Stimulated activated naive B cell treated with anti-CD40 and anti-IgM and Interleukin-4, amounts not matched to agents 10 μg/mL and 1 μg/mL and 100 μg/mL, for 72 hours (primary cell): Measurements from ENCODE around the gene ANKH.

Experiments
- ATAC-seq, 2 donors: fragments of 150-1000 bp; cut with Tn5 transposase; replicated peaks; 2 replicates each; pipeline ENCODE4 v1.10.0; 2021; ENCODE audit warnings: moderate library complexity in 1 of 2
- DNase-seq: peaks from one replicate; pipeline ENCODE4 v3.0.0; 2021
- H3K27ac Mint-ChIP-seq: one replicate; pipeline ENCODE4 v1.8.0; 2022; ENCODE audit warnings: mild to moderate bottlenecking, mixed read lengths
- H3K27me3 Mint-ChIP-seq, 2 donors: one replicate each; pipeline ENCODE4 v1.8.0; 2022; ENCODE audit warnings: mixed read lengths in 2 of 2
- H3K36me3 Mint-ChIP-seq, 2 donors: one replicate each; pipeline ENCODE4 v1.8.0; 2022; ENCODE audit warnings: mixed read lengths in 2 of 2, mild to moderate bottlenecking in 1 of 2
- H3K4me1 Mint-ChIP-seq, 2 donors: one replicate each; pipeline ENCODE4 v1.8.0; 2022; ENCODE audit warnings: mixed read lengths in 2 of 2, mild to moderate bottlenecking in 1 of 2
- H3K4me3 Mint-ChIP-seq, 2 donors: one replicate each; pipeline ENCODE4 v1.8.0; 2022; ENCODE audit warnings: mild to moderate bottlenecking in 2 of 2, mixed read lengths in 2 of 2, moderate library complexity in 1 of 2
- H3K9me3 Mint-ChIP-seq, 2 donors: one replicate each; pipeline ENCODE4 v1.8.0; 2022; ENCODE audit warnings: mixed read lengths in 2 of 2, mild to moderate bottlenecking in 1 of 2

The ANKH gene

DNA sequence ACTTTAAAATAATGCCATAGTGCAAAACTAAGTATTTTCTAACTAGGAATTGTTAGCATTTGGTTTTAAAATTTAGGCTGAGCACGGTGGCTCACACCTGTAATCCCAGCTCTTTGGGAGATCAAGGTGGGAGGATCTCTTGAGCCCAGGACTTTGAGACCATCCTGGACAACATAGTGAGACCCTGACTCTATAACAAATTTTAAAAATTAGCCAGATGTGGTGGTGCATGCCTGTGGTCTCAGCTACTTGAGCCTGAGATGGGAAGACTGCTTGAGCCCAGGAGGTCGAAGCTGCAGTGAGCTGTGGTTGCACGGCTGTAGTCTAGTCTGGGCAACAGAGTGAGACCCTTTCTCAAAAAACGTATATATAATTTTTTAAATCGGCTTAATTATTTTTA lies 202.2 kb downstream of the ANKH start:
- no peak for DNase-seq
- Mint-ChIP-seq H3K9me3 (peaks cover 0 to 1% of the 10 kb centered on the region in 2 donors), H3K4me1 (peaks cover 53 to 89% of the 10 kb centered on the region in 2 donors), H3K27me3 (no peaks in the 10 kb centered on the region), H3K4me3 (no peak overlapping the region), H3K36me3 (peaks cover 24 to 61% of the 10 kb centered on the region in 2 donors), H3K27ac (no peak overlapping the region)
- ATAC-seq, result no peak

- peaks cover 18 to 57% of the 10 kb centered on the region in 2 donors for H3K36me3 Mint-ChIP-seq
- H3K4me1 Mint-ChIP-seq, result peaks cover 49 to 89% of the 10 kb centered on the region in 2 donors
- peak overlapping the region; percentile 78 for H3K27ac Mint-ChIP-seq
- no peak for ATAC-seq
- no peaks in the 10 kb centered on the region for H3K27me3 Mint-ChIP-seq
- DNase-seq, result no peak
- H3K9me3 Mint-ChIP-seq, result peaks cover 0 to 1% of the 10 kb centered on the region in 2 donors
- peak overlapping the region; percentile 56 to 86 for H3K4me3 Mint-ChIP-seq
Observed at GRCh38 chr5:14668181-14668591, 203.4 kb downstream of the ANKH start.

- ATAC-seq, result no peak
- H3K4me1 Mint-ChIP-seq, result peaks cover 50 to 89% of the 10 kb centered on the region in 2 donors
- no peak for DNase-seq
- H3K27me3 Mint-ChIP-seq, result no peaks in the 10 kb centered on the region
- H3K27ac Mint-ChIP-seq, result peak overlapping the region; percentile 78
- peaks cover 0 to 1% of the 10 kb centered on the region in 2 donors for H3K9me3 Mint-ChIP-seq
- peak overlapping the region; percentile 64 to 86 for H3K4me3 Mint-ChIP-seq
- peaks cover 16 to 54% of the 10 kb centered on the region in 2 donors for H3K36me3 Mint-ChIP-seq
Observed at GRCh38 chr5:14667770-14668169, 203.8 kb downstream of the ANKH start.

- Mint-ChIP-seq H3K36me3 (peaks cover 13 to 50% of the 10 kb centered on the region in 2 donors), H3K27me3 (no peaks in the 10 kb centered on the region)
- DNase-seq, result no peak
Observed at GRCh38 chr5:14667290-14667689, 204.3 kb downstream of the ANKH start.

GRCh38 chr5:14666357-14666756 lies 205.2 kb downstream of the ANKH start:
- Mint-ChIP-seq H3K27ac (peak overlapping the region; percentile 93), H3K4me3 (peak overlapping the region; percentile 86 to 91), H3K27me3 (no peaks in the 10 kb centered on the region), H3K4me1 (peaks cover 46 to 75% of the 10 kb centered on the region in 2 donors), H3K9me3 (no peaks in the 10 kb centered on the region), H3K36me3 (peaks cover 9 to 50% of the 10 kb centered on the region in 2 donors)
- ATAC-seq, result no peak
- no peak for DNase-seq

More at GRCh38 chr5:14667290-14667689, 204.3 kb downstream of the ANKH start:
- H3K4me3 Mint-ChIP-seq, result peak overlapping the region; percentile 64 to 86
- H3K4me1 Mint-ChIP-seq, result peaks cover 48 to 84% of the 10 kb centered on the region in 2 donors
- H3K9me3 Mint-ChIP-seq, result peaks cover 0 to 1% of the 10 kb centered on the region in 2 donors
- H3K27ac Mint-ChIP-seq, result peak overlapping the region; percentile 51
- no peak for ATAC-seq

GRCh38 chr5:14665949-14666348 lies 205.6 kb downstream of the ANKH start:
- peak; percentile 28 for DNase-seq
- peak overlapping the region; percentile 93 for H3K27ac Mint-ChIP-seq

GRCh38 chr5:14665101-14665822 lies 206.3 kb downstream of the ANKH start:
- Mint-ChIP-seq H3K27me3 (no peaks in the 10 kb centered on the region), H3K4me3 (peak overlapping the region; percentile 86 to 91), H3K36me3 (peaks cover 10 to 53% of the 10 kb centered on the region in 2 donors), H3K9me3 (no peaks in the 10 kb centered on the region), H3K4me1 (peaks cover 47 to 74% of the 10 kb centered on the region in 2 donors), H3K27ac (peak overlapping the region; percentile 95)
- no peak for ATAC-seq
- peak; percentile 15 for DNase-seq

More at GRCh38 chr5:14665949-14666348, 205.6 kb downstream of the ANKH start:
- peak overlapping the region; percentile 86 to 91 for H3K4me3 Mint-ChIP-seq
- H3K4me1 Mint-ChIP-seq, result peaks cover 44 to 74% of the 10 kb centered on the region in 2 donors
- no peaks in the 10 kb centered on the region for H3K9me3 Mint-ChIP-seq
- ATAC-seq, result peak; percentile 33
- H3K36me3 Mint-ChIP-seq, result peaks cover 8 to 50% of the 10 kb centered on the region in 2 donors
- H3K27me3 Mint-ChIP-seq, result no peaks in the 10 kb centered on the region

DNA sequence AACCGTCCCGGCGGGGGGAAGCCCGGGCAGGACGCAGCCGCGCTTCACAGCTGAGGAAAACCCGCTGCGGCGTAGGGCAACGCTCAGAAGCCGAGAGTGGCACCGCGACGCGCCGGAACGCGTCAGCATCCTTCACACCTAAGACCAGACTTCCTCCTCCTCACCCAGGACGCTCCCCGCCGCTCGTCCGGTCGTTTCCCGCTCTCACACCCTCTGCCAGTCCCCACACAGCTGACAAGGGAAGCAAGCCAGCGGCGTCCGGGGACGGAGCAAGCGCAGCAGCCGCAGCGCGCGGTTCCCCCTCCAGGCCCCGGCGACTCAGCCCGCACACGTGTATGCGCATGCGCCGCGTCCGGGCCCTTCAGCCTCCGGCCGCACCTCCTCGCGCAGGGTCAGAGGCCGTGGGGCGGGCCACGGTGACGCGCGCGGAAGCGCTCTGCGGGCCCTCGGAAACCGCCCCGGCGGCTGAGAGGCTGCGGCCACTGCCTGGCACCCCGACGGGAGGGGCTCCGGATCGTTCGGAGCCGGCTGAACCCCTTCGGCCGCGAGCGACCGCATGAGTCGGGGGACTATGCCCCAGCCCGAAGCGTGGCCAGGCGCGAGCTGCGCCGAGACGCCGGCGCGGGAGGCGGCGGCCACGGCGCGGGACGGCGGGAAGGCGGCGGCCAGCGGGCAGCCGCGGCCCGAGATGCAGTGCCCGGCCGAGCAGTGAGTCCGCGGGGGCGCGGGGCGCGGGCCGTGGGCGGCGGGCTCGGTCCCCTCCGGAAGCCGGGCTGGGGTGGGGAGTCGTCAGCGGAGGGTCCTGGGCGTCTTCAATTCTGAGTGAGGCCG lies 207.1 kb downstream of the ANKH start, which contains the start of gene OTULIN:
Gene OTULIN (plus strand): TSS at position 449 of the 831 bp plus-strand sequence. CDS start 108 bp downstream, at position 557.
- H3K9me3 Mint-ChIP-seq, result no peaks in the 10 kb centered on the region
- H3K27me3 Mint-ChIP-seq, result no peaks in the 10 kb centered on the region
- DNase-seq (peak; percentile 91), ATAC-seq (peak; percentile 84 to 89)
- peaks cover 49 to 69% of the 10 kb centered on the region in 2 donors for H3K4me1 Mint-ChIP-seq
- peak within 1 kb of the TSS; percentile 89 to 91 for H3K4me3 Mint-ChIP-seq
- peak within 1 kb of the TSS; percentile 97 for H3K27ac Mint-ChIP-seq
- peaks cover 10 to 58% of the 10 kb centered on the region in 2 donors for H3K36me3 Mint-ChIP-seq

DNA sequence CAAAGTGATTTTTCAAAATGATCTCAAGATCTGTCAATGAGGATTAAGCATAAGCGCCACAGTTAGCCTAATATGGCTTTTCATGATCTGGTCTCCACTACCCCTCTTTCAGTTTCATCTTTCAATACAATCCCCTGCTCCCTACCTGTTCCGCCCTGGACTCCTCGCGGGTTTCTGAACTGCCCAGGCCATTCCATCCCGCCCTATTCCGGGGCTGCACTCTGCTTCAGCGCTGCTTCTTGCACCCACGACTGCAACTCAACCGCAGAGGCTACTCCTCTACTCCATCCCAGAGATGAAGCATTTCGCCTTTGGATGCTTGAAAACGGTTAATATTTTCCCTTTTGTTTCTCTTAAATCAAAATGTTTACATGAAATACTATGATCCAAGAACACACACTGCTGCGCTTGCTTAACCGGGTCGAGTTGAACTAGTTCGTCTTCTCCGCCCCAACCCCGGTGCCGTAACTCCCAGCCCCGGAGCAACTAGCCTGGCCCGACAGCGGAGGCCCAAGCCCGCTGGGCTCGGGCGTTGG lies 207.8 kb downstream of the ANKH start:
- peak overlapping the region; percentile 89 to 91 for H3K4me3 Mint-ChIP-seq
- H3K36me3 Mint-ChIP-seq, result peaks cover 10 to 58% of the 10 kb centered on the region in 2 donors
- no peaks in the 10 kb centered on the region for H3K27me3 Mint-ChIP-seq
- no peaks in the 10 kb centered on the region for H3K9me3 Mint-ChIP-seq
- DNase-seq (no peak), ATAC-seq (peak; percentile 24 to 31)
- H3K4me1 Mint-ChIP-seq, result peaks cover 49 to 63% of the 10 kb centered on the region in 2 donors
- H3K27ac Mint-ChIP-seq, result peak overlapping the region; percentile 97

DNA sequence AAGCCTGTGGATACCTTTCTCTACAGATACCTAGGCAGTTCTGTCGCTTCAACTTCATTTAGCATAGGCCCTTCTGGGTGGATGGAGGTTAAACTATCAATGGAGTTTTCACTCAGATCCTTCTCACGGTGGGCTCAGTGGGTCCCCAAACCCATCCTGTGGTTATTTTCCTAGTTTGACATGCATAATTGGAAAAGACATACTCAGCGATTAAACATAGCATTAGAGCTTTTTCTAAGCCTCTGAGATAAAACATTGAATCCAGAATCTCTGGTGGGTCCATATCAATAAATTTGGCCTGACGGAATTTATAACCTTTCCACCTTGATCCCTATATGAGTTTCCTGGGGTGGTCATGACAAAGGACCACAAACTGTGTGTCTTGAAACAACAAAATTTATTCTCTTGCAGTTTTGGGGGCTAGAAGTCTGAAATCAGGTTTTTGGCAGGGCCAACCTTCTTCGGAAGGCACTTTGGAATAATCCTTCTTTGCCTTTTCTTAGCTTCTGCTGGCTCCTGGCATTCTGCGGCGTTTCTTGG lies 208.8 kb downstream of the ANKH start:
- ATAC-seq, result no peak
- Mint-ChIP-seq H3K4me3 (peak overlapping the region; percentile 89 to 91), H3K27ac (no peak overlapping the region), H3K36me3 (peaks cover 9 to 50% of the 10 kb centered on the region in 2 donors), H3K9me3 (no peaks in the 10 kb centered on the region), H3K27me3 (no peaks in the 10 kb centered on the region), H3K4me1 (peaks cover 42 to 53% of the 10 kb centered on the region in 2 donors)
- no peak for DNase-seq

DNA sequence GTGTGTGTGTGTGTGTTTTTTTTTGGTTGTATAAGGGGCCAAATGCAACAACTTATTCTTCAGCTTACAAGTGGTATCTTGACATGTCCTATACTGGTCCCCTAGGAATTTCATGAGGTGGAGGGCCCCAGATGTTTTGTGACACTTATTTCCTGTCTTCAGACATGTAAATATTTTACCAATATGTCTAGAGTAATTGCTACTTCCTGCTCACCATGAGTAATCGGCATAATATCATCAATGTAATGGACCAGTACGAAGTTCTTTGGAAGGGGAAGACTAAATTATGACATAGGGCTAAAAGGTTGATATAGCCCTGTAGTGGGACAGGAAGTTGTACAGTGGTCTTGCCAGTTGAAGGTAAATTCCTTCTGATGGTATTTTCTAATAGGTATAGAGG lies 210.7 kb downstream of the ANKH start:
- Mint-ChIP-seq H3K4me3 (peak overlapping the region; percentile 7 to 23), H3K27ac (peak overlapping the region; percentile 87), H3K4me1 (peaks cover 37 to 44% of the 10 kb centered on the region in 2 donors), H3K27me3 (no peaks in the 10 kb centered on the region), H3K9me3 (no peaks in the 10 kb centered on the region), H3K36me3 (peaks cover 5 to 35% of the 10 kb centered on the region in 2 donors)
- ATAC-seq (no peak), DNase-seq (no peak)

GRCh38 chr5:14659821-14660607 lies 211.6 kb downstream of the ANKH start:
- H3K4me3 Mint-ChIP-seq, result no peak overlapping the region
- peaks cover 40 to 43% of the 10 kb centered on the region in 2 donors for H3K4me1 Mint-ChIP-seq
- peaks cover 5 to 33% of the 10 kb centered on the region in 2 donors for H3K36me3 Mint-ChIP-seq
- no peak for DNase-seq
- H3K27ac Mint-ChIP-seq, result peak overlapping the region; percentile 87
- no peak for ATAC-seq
- H3K27me3 Mint-ChIP-seq, result no peaks in the 10 kb centered on the region
- no peaks in the 10 kb centered on the region for H3K9me3 Mint-ChIP-seq

GRCh38 chr5:14656898-14657297 lies 214.7 kb downstream of the ANKH start:
- no peak overlapping the region for H3K4me3 Mint-ChIP-seq
- H3K36me3 Mint-ChIP-seq, result peaks cover 3 to 20% of the 10 kb centered on the region in 2 donors
- H3K27me3 Mint-ChIP-seq, result no peaks in the 10 kb centered on the region
- H3K4me1 Mint-ChIP-seq, result peaks cover 26 to 29% of the 10 kb centered on the region in 2 donors
- H3K27ac Mint-ChIP-seq, result peak overlapping the region; percentile 84
- no peaks in the 10 kb centered on the region for H3K9me3 Mint-ChIP-seq
- peak; percentile 45 to 49 for ATAC-seq
- no peak for DNase-seq
